Measurements from ENCODE around the gene SH3D21. TPM values are rescaled to one million over a fixed set of nuclear protein-coding genes. Genes with fewer than 3 reads are reported as not detected.

SH3D21 gene
- total and polyA plus RNA-seq, 2 donors (not counting 1 experiment from before 2014, with no cell fraction given), result 0.49 to 1.8 TPM

- Histone ChIP-seq H3K4me1 (ENCODE audit: control insufficient read depth in 2 of 2, insufficient read depth in 2 of 2, low read length in 2 of 2) (peaks cover 31 to 45% of the 10 kb centered on the region in 2 donors), H3K9ac (ENCODE audit: low read length) (no peak overlapping the region), H3K4me3 (ENCODE audit: control extremely low read depth in 1 of 5, extremely low read depth in 1 of 5, insufficient read depth in 1 of 5, low read depth in 2 of 5, low read length in 4 of 5) (no peak overlapping the region), H4K20me1 (ENCODE audit: control insufficient read depth, insufficient read depth, low read length, poor library complexity, severe bottlenecking) (peaks cover 45% of the 10 kb centered on the region), H3K27me3 (replicated peaks in 1 of 4; ENCODE audit: control extremely low read depth in 1 of 4, control insufficient read depth in 3 of 4, insufficient read depth in 4 of 4, low read length in 3 of 4) (no peaks in the 10 kb centered on the region), H3K79me2 (ENCODE audit: control insufficient read depth, insufficient read depth, low read length) (peaks cover 77% of the 10 kb centered on the region), H3K9me3 (ENCODE audit: control extremely low read depth in 1 of 3, control insufficient read depth in 2 of 3, insufficient read depth in 1 of 3, low read length in 2 of 3) (peaks cover 0 to 10% (median 0%) of the 10 kb centered on the region in 3 donors), H3K36me3 (replicated peaks in 1 of 2; ENCODE audit: control extremely low read depth in 1 of 2, control insufficient read depth in 1 of 2, extremely low read depth in 1 of 2, insufficient read depth in 2 of 2, low read length in 1 of 2) (peaks cover 5 to 27% of the 10 kb centered on the region in 2 experiments), H3K4me2 (replicated peaks; ENCODE audit: low read depth, low read length, poor library complexity, severe bottlenecking) (peak overlapping the region; percentile 15), H3K27ac (ENCODE audit: low read length in 2 of 2) (peak overlapping the region; percentile 56 to 57), H2AFZ (ENCODE audit: insufficient read depth, low read depth, low read length, poor library complexity, severe bottlenecking) (no peak overlapping the region)
- Mint-ChIP-seq H3K4me3 (peak overlapping the region; percentile 56), H3K27ac (peak overlapping the region; percentile 77), H3K9me3 (ENCODE audit: insufficient read depth) (no peaks in the 10 kb centered on the region), H3K27me3 (no peaks in the 10 kb centered on the region), H3K4me1 (peaks cover 56% of the 10 kb centered on the region)
- ATAC-seq (ENCODE audit: low read depth) (no peak), DNase-seq (no peak)
- ChIA-PET POLR2A (no interaction called here), CTCF (interaction anchor here (1.0 to 1.2 kb wide), 2 partner anchors 36 to 58 kb away, joined by 3 read pairs; no protein-coding TSS in a partner anchor)
- WGBS (ENCODE audit: insufficient coverage), result no CpG with 5 or more reads among the region's 1 CpG
- intact Hi-C loops (cut with micrococcal nuclease), result no loop called here
- TF ChIP-seq EZH2 (IDR thresholded peaks at IDR 0.05; ENCODE audit: borderline replicate concordance, insufficient read depth, low read depth, low read length, poor library complexity, severe bottlenecking) (no peak), CTCF (IDR thresholded peaks at IDR 0.05) (no peak)
Measured at GRCh38 chr1:36258960-36259344, 47.2 kb upstream of the SH3D21 start.

GRCh38 chr1:36268981-36269380 lies 37.2 kb upstream of the SH3D21 start:
- DNase-seq (no peak), ATAC-seq (ENCODE audit: low read depth) (no peak)
- Histone ChIP-seq H3K79me2 (ENCODE audit: control insufficient read depth, insufficient read depth, low read length) (peaks cover 84% of the 10 kb centered on the region), H3K9me3 (ENCODE audit: control extremely low read depth in 1 of 3, control insufficient read depth in 2 of 3, insufficient read depth in 1 of 3, low read length in 2 of 3) (no peaks in the 10 kb centered on the region), H2AFZ (ENCODE audit: insufficient read depth, low read depth, low read length, poor library complexity, severe bottlenecking) (no peak overlapping the region), H3K9ac (ENCODE audit: low read length) (no peak overlapping the region), H3K36me3 (replicated peaks in 1 of 2; ENCODE audit: control extremely low read depth in 1 of 2, control insufficient read depth in 1 of 2, extremely low read depth in 1 of 2, insufficient read depth in 2 of 2, low read length in 1 of 2) (peaks cover 13 to 65% of the 10 kb centered on the region in 2 experiments), H3K4me3 (ENCODE audit: control extremely low read depth in 1 of 5, extremely low read depth in 1 of 5, insufficient read depth in 1 of 5, low read depth in 2 of 5, low read length in 4 of 5) (no peak overlapping the region), H3K27me3 (replicated peaks in 1 of 4; ENCODE audit: control extremely low read depth in 1 of 4, control insufficient read depth in 3 of 4, insufficient read depth in 4 of 4, low read length in 3 of 4) (no peaks in the 10 kb centered on the region), H3K4me2 (replicated peaks; ENCODE audit: low read depth, low read length, poor library complexity, severe bottlenecking) (no peak overlapping the region), H4K20me1 (ENCODE audit: control insufficient read depth, insufficient read depth, low read length, poor library complexity, severe bottlenecking) (peaks cover 65% of the 10 kb centered on the region), H3K4me1 (ENCODE audit: control insufficient read depth in 2 of 2, insufficient read depth in 2 of 2, low read length in 2 of 2) (no peaks in the 10 kb centered on the region), H3K27ac (ENCODE audit: low read length in 2 of 2) (no peak overlapping the region)
- no peaks in the 10 kb centered on the region for H3K9me3 Mint-ChIP-seq (ENCODE audit: insufficient read depth)
- POLR2A ChIA-PET, result interaction anchor here (0.5 kb wide), 1 partner anchor 39 kb away, joined by 5 read pairs; no protein-coding TSS in a partner anchor
- 100% methylated on average over 3 of the region's 6 CpGs for WGBS (ENCODE audit: insufficient coverage)
- TF ChIP-seq EZH2 (IDR thresholded peaks at IDR 0.05; ENCODE audit: borderline replicate concordance, insufficient read depth, low read depth, low read length, poor library complexity, severe bottlenecking) (no peak), CTCF (IDR thresholded peaks at IDR 0.05) (no peak)
- CTCF ChIA-PET, result interaction anchor here (1.3 to 2.1 kb wide), 5 partner anchors 9 to 135 kb away, joined by 3 to 8 read pairs (median 6); partner anchors contain the start of gene TRAPPC3
- no peak overlapping the region for H3K27ac Mint-ChIP-seq
- H3K4me1 Mint-ChIP-seq, result peaks cover 11% of the 10 kb centered on the region
- no peaks in the 10 kb centered on the region for H3K27me3 Mint-ChIP-seq
- intact Hi-C loops (cut with micrococcal nuclease), result loop anchor here (5.0 kb wide), 1 partner anchor 37 kb away; no protein-coding TSS in a partner anchor
- H3K4me3 Mint-ChIP-seq, result no peak overlapping the region

Data from B cell (primary cell).